ENCODE data around the gene PNRC2. TPM values are rescaled to one million over a fixed set of nuclear protein-coding genes. Genes with fewer than 3 reads are reported as not detected.

The PNRC2 gene
- total and polyA plus RNA-seq, 2 of the 13 experiments (the other 11 are each of a cell fraction or from before 2014, with no cell fraction given), result 74.9 to 97.5 TPM

DNA sequence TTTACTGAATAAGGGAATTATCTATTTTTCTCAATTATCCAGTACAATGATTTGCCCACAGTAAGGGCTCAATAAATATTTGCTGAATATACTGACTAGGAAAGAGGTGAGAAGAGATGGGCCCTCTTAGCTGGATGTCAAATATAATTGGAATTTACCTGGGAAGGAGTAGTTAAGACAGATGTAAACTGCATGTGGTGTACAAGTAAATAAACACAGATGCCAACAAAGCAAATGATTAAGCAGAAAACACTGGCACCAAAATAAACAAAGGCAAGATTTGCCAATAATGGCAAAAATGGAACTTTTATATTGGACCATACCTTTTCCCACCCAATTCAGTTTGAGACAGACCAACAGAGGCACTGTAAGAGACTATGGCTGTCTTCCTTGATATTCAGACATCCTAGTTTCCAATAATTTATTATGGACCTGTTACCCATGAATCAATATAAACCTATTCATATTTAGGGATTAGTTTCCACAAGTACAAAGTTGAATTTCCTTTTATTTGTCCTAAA lies 7.4 kb downstream of the PNRC2 start:
- in situ Hi-C loops (cut with HindIII; ENCODE audit: extremely low pct_ligation_motif_present, low pct_unique_long_range_greater_than_20kb) (no loop called here), intact Hi-C loops (cut with micrococcal nuclease; ENCODE audit: unreplicated experiment) (no loop called here)
- Histone ChIP-seq H3K27me3 (ENCODE audit: control insufficient read depth in 1 of 2, insufficient read depth in 2 of 2, low read length in 2 of 2) (no peaks in the 10 kb centered on the region), H3K9ac (ENCODE audit: insufficient read depth, low read depth, low read length) (no peak overlapping the region), H2AFZ (ENCODE audit: low read length) (no peak overlapping the region), H3K4me3 (replicated peaks in 1 of 3; ENCODE audit: insufficient read depth in 1 of 3, low read depth in 2 of 3, low read length in 3 of 3) (no peak overlapping the region), H4K20me1 (ENCODE audit: insufficient read depth, low read length) (peaks cover 14% of the 10 kb centered on the region; the same call in 1 of the 2 replicates), H3K79me2 (ENCODE audit: insufficient read depth, low read length) (peaks cover 23% of the 10 kb centered on the region), H3K4me1 (ENCODE audit: insufficient read depth, low read length) (no peaks in the 10 kb centered on the region), H3K27ac (ENCODE audit: extremely low read length, insufficient read depth, low read length) (no peak overlapping the region), H3K9me3 (ENCODE audit: low read length) (no peaks in the 10 kb centered on the region), H3K4me2 (ENCODE audit: low read depth, low read length) (no peak overlapping the region), H3K36me3 (replicated peaks in 1 of 2; ENCODE audit: control insufficient read depth in 1 of 2, insufficient read depth in 2 of 2, low read length in 2 of 2) (peaks cover 4 to 22% of the 10 kb centered on the region in 2 experiments)
- TF ChIP-seq HOXA7 (CRISPR knock-in tag; IDR thresholded peaks at IDR 0.05) (no peak), ZNF20 (CRISPR knock-in tag; IDR thresholded peaks at IDR 0.05) (no peak), BCL6 (CRISPR knock-in tag; IDR thresholded peaks at IDR 0.05) (no peak), ZNF569 (CRISPR knock-in tag; IDR thresholded peaks at IDR 0.05; ENCODE audit: borderline replicate concordance) (no peak), SP140L (CRISPR knock-in tag; IDR thresholded peaks at IDR 0.05; ENCODE audit: borderline replicate concordance) (no peak), TARDBP (CRISPR knock-in tag; IDR thresholded peaks at IDR 0.05) (no peak), ZNF775 (CRISPR knock-in tag; IDR thresholded peaks at IDR 0.05; ENCODE audit: borderline replicate concordance) (no peak), KLF16 (CRISPR knock-in tag; IDR thresholded peaks at IDR 0.05) (no peak), DMAP1 (CRISPR knock-in tag; IDR thresholded peaks at IDR 0.05) (no peak), ZNF292 (CRISPR knock-in tag; IDR thresholded peaks at IDR 0.05; ENCODE audit: borderline replicate concordance, low read depth) (no peak), ZNF232 (CRISPR knock-in tag; IDR thresholded peaks at IDR 0.05; ENCODE audit: borderline replicate concordance) (no peak), HOMEZ (CRISPR knock-in tag; IDR thresholded peaks at IDR 0.05; ENCODE audit: low read depth) (no peak), FOXO1 (CRISPR knock-in tag; IDR thresholded peaks at IDR 0.05) (no peak), ZNF703 (CRISPR knock-in tag; IDR thresholded peaks at IDR 0.05; ENCODE audit: borderline replicate concordance) (no peak), CBX1 (IDR thresholded peaks at IDR 0.05; ENCODE audit: low read depth) (no peak), SIN3A (IDR thresholded peaks at IDR 0.05; ENCODE audit: borderline replicate concordance, low read depth, low read length) (no peak), FOXP1 (IDR thresholded peaks at IDR 0.05) (no peak), FOXP1 (CRISPR knock-in tag; IDR thresholded peaks at IDR 0.05) (no peak), RORA (CRISPR knock-in tag; IDR thresholded peaks at IDR 0.05) (no peak), ZSCAN30 (CRISPR knock-in tag; IDR thresholded peaks at IDR 0.05) (no peak)
- TF ChIP-seq, protein P1, sequence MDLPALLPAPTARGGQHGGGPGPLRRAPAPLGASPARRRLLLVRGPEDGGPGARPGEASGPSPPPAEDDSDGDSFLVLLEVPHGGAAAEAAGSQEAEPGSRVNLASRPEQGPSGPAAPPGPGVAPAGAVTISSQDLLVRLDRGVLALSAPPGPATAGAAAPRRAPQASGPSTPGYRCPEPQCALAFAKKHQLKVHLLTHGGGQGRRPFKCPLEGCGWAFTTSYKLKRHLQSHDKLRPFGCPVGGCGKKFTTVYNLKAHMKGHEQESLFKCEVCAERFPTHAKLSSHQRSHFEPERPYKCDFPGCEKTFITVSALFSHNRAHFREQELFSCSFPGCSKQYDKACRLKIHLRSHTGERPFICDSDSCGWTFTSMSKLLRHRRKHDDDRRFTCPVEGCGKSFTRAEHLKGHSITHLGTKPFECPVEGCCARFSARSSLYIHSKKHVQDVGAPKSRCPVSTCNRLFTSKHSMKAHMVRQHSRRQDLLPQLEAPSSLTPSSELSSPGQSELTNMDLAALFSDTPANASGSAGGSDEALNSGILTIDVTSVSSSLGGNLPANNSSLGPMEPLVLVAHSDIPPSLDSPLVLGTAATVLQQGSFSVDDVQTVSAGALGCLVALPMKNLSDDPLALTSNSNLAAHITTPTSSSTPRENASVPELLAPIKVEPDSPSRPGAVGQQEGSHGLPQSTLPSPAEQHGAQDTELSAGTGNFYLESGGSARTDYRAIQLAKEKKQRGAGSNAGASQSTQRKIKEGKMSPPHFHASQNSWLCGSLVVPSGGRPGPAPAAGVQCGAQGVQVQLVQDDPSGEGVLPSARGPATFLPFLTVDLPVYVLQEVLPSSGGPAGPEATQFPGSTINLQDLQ (CRISPR knock-in tag; IDR thresholded peaks at IDR 0.05), result no peak
- ChIA-PET CTCF (ENCODE audit: low intra/inter-chr PET ratio, low total read pairs) (no interaction called here), POLR2A (interaction anchor here (1.0 to 1.5 kb wide), 3 partner anchors 8 to 141 kb away, joined by 4 to 5 read pairs (median 5); partner anchors contain the start of genes HMGCL and SRSF10)
- FAIRE-seq (no peak), DNase-seq (ENCODE audit: low spot score) (no peak), ATAC-seq (no peak)
- BruUV-seq (replicated peaks), result no TSS peak
